Measurements from ENCODE around the gene NAPB. TPM values are rescaled to one million over a fixed set of nuclear protein-coding genes. Genes with fewer than 3 reads are reported as not detected.
A peak's percentile ranks its signal among the peaks of the same experiment; 100 is the strongest.

Gene NAPB
- total RNA-seq, 1 donor from 2014 or later, result 15.1 TPM

DNA sequence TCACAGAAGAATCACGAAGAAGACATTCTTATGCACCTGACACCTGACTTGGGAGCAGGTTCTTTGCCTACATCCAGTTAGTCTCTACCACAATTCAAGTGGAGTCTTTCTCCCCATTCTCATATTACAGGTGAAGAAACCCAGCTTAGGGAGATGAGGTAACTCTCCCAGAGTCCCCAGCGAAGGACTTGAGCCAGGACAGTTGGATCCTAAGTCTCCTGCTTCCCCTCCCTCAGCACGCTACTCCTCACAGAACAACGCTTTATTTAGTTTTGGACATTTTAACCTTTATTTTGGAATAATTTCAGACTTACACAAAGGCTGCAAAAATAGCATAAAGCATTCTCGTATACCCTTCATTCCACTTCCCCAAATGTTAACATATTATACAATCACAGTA, 17.4 kb upstream of the NAPB start:
- H3K4me3 Mint-ChIP-seq, result no peak overlapping the region
- peaks cover 5% of the 10 kb centered on the region for H3K4me1 Mint-ChIP-seq (ENCODE audit: unreplicated experiment)

DNA sequence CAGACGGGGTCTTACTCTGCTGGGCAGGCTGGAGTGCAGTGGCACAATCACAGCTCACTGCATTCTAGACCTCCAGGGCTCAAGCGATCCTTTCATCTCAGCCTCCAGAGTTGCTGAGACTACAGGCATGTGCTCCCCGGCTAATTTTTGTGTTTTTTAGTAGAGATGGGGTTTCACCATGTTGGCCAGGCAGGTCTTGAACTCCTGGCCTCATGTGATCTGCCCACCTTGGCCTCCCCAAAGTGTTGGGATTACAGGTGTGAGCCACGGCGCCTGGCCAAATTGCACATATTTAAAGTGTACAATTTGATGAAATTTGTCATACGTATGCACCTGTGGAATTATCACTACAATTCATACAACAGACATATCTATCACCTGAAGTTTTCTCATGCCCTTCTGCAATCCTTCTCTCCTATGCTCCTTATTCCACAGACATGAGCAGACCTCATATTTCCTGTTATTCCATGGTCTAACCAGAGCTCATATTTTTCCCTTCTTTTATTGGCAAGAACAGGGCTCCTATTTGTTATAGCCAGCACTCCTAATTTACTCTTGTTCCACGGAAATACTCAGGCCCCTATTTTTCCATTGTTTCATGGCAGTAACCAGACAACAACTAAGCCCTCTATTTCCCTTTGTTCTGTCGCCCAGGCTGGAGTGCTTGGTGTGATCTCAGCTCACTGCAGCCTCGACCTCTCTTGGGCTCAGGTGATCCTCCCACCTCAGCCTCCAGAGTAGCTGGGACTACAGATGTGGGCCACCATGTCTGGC, 16.0 kb upstream of the NAPB start:
- Mint-ChIP-seq H3K36me3 (no peaks in the 10 kb centered on the region), H3K27ac (no peak overlapping the region), H3K27me3 (peaks cover 4% of the 10 kb centered on the region), H3K9me3 (no peaks in the 10 kb centered on the region), H3K4me3 (no peak overlapping the region), H3K4me1 (ENCODE audit: unreplicated experiment) (peaks cover 5% of the 10 kb centered on the region)
- DNase-seq (ENCODE audit: extremely low spot score, unreplicated experiment), result no peak
- no peak for TF ChIP-seq CTCF (conservative IDR thresholded peaks at IDR 0.05)

More for the DNA sequence above, 17.4 kb upstream of the NAPB start:
- H3K27ac Mint-ChIP-seq, result no peak overlapping the region
- no peaks in the 10 kb centered on the region for H3K36me3 Mint-ChIP-seq
- H3K27me3 Mint-ChIP-seq, result peaks cover 4% of the 10 kb centered on the region
- no peaks in the 10 kb centered on the region for H3K9me3 Mint-ChIP-seq
- TF ChIP-seq CTCF (conservative IDR thresholded peaks at IDR 0.05), result no peak
- DNase-seq (ENCODE audit: extremely low spot score, unreplicated experiment), result no peak

DNA sequence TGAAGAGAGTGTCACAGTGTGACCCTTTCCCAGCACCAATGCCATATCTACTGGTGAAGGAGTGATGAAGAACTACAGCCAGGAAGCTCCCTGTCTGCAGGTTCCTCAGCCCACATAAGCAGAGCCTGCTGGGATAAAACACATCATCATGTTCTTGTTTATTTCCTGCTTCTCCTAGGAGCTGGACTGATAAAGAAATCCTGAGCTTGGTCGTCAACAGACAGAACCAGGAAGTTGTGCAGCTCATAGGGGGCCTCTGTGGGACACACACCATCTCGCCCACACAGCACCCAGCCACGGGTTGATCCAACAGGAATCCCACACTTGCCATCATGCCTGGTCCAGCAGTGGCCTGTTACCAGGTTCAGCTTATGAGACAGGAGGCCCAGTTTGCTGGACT, 15.4 kb upstream of the NAPB start:
- no peak for DNase-seq (ENCODE audit: extremely low spot score, unreplicated experiment)
- no peaks in the 10 kb centered on the region for H3K36me3 Mint-ChIP-seq
- H3K4me1 Mint-ChIP-seq (ENCODE audit: unreplicated experiment), result peaks cover 1% of the 10 kb centered on the region
- no peak overlapping the region for H3K4me3 Mint-ChIP-seq
- H3K27ac Mint-ChIP-seq, result no peak overlapping the region
- H3K27me3 Mint-ChIP-seq, result peaks cover 1% of the 10 kb centered on the region
- no peak for TF ChIP-seq CTCF (conservative IDR thresholded peaks at IDR 0.05)
- no peaks in the 10 kb centered on the region for H3K9me3 Mint-ChIP-seq

GRCh38 chr20:23435626-23436539, 14.6 kb upstream of the NAPB start:
- H3K36me3 Mint-ChIP-seq, result no peaks in the 10 kb centered on the region
- no peaks in the 10 kb centered on the region for H3K9me3 Mint-ChIP-seq
- TF ChIP-seq CTCF (conservative IDR thresholded peaks at IDR 0.05), result no peak
- no peaks in the 10 kb centered on the region for H3K4me1 Mint-ChIP-seq (ENCODE audit: unreplicated experiment)
- H3K27ac Mint-ChIP-seq, result peak overlapping the region; percentile 3
- no peak overlapping the region for H3K4me3 Mint-ChIP-seq
- no peak for DNase-seq (ENCODE audit: extremely low spot score, unreplicated experiment)
- H3K27me3 Mint-ChIP-seq, result no peaks in the 10 kb centered on the region

- H3K4me3 Mint-ChIP-seq, result no peak overlapping the region
- no peaks in the 10 kb centered on the region for H3K9me3 Mint-ChIP-seq
- H3K36me3 Mint-ChIP-seq, result no peaks in the 10 kb centered on the region
- TF ChIP-seq CTCF (conservative IDR thresholded peaks at IDR 0.05), result no peak
- no peaks in the 10 kb centered on the region for H3K27me3 Mint-ChIP-seq
- no peak overlapping the region for H3K27ac Mint-ChIP-seq
- no peaks in the 10 kb centered on the region for H3K4me1 Mint-ChIP-seq (ENCODE audit: unreplicated experiment)
- no peak for DNase-seq (ENCODE audit: extremely low spot score, unreplicated experiment)
These were observed 13.4 kb upstream of the NAPB start for GRCh38 chr20:23434521-23435313.

Measured in type B pancreatic cell (in vitro differentiated cells).